ENCODE measurements around the gene CCNK. TPM values are rescaled to one million over a fixed set of nuclear protein-coding genes. Genes with fewer than 3 reads are reported as not detected.

Gene CCNK
- polyA plus RNA-seq, 2 of the 4 experiments (the other 2 are of a cell fraction), result 22.7 to 46.6 TPM

DNA sequence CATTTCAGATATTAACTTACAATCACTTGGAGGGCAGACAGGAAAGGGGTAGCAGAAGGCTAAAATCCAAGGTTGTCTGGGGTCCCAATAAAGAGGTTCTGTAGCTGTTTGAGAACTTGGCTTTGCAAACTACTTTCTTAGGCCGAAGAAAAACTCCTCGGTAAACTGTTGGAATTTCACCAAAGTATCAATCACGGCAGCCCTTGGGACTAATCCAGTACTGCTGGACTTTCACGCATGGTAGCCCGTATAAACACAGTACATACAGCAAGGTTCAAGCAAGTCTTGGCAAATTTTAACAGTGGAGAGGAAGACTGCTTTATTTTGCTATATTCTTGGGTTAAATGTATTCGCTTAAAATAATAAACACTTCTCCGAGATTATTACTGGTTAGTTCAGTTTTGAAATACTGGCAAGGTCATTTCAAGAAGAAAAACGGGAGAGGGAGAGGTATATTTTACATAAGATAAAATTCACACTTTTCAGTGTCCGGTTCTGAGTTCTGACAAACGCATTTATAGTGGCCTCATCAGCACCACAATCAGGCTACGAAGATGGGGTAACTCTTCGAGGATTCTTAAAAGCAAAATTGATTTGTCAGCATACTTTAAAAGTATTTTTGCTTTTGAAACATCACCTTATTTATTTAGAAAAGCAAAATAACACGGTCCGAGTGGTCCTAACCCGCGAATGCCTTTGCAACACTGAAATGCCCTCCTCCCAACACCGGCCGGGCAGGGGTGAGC lies 1.9 kb upstream of the CCNK start:
- peak overlapping the region; percentile 94 for H3K4me3 ChIP-seq
- peaks cover 28% of the 10 kb centered on the region for H3K4me1 ChIP-seq
- POLR2A ChIA-PET, result no interaction called here
- peak; percentile 84 for TF ChIP-seq MAFK (IDR thresholded peaks at IDR 0.05; ENCODE audit: partially characterized antibody)
- no peak for TF ChIP-seq PBX3 (IDR thresholded peaks at IDR 0.05)
- TF ChIP-seq POLR2AphosphoS2 (conservative IDR thresholded peaks at IDR 0.05; ENCODE audit: low read length), result no peak
- WGBS (ENCODE audit: missing lambda C conversion rate), result 37% methylated on average over 18 of the region's 18 CpGs
- FAIRE-seq (no peak), DNase-seq (ENCODE audit: low read depth in 1 of 2, low spot score in 1 of 2) (no peak), ATAC-seq (no peak)
- H3K9me3 ChIP-seq, result no peaks in the 10 kb centered on the region
- CTCF ChIA-PET, result interaction anchor here (0.6 kb wide), 2 partner anchors 38 to 554 kb away, joined by 3 to 5 read pairs; no protein-coding TSS in a partner anchor
- peak overlapping the region; percentile 83 for H3K4me2 ChIP-seq
- H3K27ac ChIP-seq, result peak overlapping the region; percentile 88 to 95

DNA sequence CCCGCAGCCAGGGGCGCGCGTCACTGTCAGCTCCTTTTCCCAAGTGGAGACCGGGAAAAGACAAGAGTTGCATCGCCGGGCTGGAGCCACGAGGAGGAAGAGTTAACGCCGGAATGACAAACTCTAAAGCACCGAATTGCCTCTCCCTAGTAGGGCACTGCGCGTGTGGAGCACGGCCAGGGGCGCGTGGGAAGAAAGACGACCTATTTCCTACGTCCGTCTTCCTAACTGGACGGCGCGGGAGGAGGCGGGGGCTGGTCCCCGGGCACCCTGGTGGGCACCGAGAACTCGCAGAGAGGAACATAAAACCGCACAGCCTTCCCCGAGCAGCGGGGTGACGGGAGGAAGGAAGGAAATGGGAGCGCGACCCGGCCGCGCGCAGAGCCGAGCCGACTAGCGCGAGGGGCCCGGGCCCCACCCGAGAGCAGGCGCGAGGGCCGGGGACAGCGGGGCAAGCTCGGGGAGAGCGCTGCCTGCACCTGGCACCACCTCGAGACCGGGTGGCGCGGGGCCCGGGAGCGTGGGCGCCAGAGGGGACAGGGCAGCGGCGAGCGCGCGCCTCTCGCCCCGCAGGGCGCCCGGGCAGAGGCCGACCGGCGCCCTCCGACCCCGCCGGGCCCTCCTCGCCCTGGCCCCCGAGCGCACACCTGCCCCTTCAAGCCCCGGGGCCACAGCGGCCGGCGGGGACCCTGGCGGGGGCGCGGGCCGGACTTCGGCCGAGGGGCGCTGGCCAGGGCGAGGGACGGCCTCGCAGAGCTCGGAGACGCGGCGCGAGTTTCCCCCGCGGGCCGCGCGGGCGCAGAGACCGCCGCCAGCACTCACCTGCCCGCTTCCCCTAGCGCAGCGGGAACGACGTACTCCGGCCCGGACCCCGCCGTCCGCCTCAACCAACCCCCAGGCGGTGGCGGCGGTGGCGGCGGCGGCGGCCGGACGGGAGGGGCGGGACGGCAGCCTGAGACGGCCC lies 1.0 kb upstream of the CCNK start, which contains the start of gene SETD3:
TSS of gene SETD3 (minus strand) at position 954 of the 964 bp plus-strand sequence. CDS start 15,054 bp downstream, outside the sequence.
- peak within 1 kb of the TSS; percentile 94 for H3K4me3 ChIP-seq
- 1% methylated on average over 32 of the region's 122 CpGs for WGBS (ENCODE audit: missing lambda C conversion rate)
- TF ChIP-seq JUN (IDR thresholded peaks at IDR 0.05) (0 out of 5 replicates have a peak, but pooled peaks of 1 of the 2 experiments have one; percentile 35), POLR2A (IDR thresholded peaks at IDR 0.05; ENCODE audit: low read length) (peak; percentile 50), MAX (IDR thresholded peaks at IDR 0.05) (peak; percentile 24; the same call in 1 of the 2 replicates), PHF8 (IDR thresholded peaks at IDR 0.05; ENCODE audit: borderline replicate concordance, low read depth) (0 out of 2 replicates have a peak, but pooled peaks have one; percentile 30), RFX5 (IDR thresholded peaks at IDR 0.05) (no peak)
- ATAC-seq (peak; percentile 4 to 33), DNase-seq (ENCODE audit: low read depth in 1 of 2, low spot score in 1 of 2) (peak; percentile 39 to 72), FAIRE-seq (no peak)
- peak within 1 kb of the TSS; percentile 86 for H3K4me2 ChIP-seq
- ChIA-PET POLR2A (interaction anchor here (0.5 to 1.5 kb wide), 21 partner anchors 8 to 425 kb away, joined by 3 to 34 read pairs (median 4); partner anchors contain the start of genes CCDC85C and CYP46A1), CTCF (interaction anchor here (0.6 to 1.5 kb wide), 4 partner anchors 14 to 128 kb away, joined by 3 to 5 read pairs (median 3); no protein-coding TSS in a partner anchor)
- peaks cover 28% of the 10 kb centered on the region for H3K4me1 ChIP-seq
- H3K27ac ChIP-seq, result peak within 1 kb of the TSS; percentile 88 to 96
- H3K9me3 ChIP-seq, result no peaks in the 10 kb centered on the region

DNA sequence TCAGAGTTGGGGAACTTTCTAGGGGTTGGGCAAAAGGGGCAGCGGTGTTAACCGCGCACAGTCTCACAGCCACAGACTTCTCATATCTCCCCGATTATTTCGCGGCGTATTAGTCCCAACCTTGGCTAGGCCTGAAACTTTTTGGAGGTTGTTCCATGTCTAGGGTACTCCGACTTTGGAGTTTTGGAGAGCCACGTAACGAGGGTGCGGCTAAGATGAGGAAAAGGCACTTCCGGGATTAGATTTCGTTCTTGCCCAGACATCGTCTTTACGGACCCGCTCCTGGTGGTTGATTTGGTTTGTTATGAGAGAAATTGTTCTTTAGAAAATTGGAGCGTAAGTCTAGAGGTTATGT lies 513 bp downstream of the CCNK start:
- Histone ChIP-seq H3K4me3 (peak overlapping the region; percentile 73), H3K27ac (peak overlapping the region; percentile 82 to 96), H3K4me1 (peaks cover 24% of the 10 kb centered on the region), H3K4me2 (peak overlapping the region; percentile 86), H3K9me3 (no peaks in the 10 kb centered on the region)
- ATAC-seq (peak in 1 of 2 experiments; percentile 7; a peak in 3 of 6 replicates), FAIRE-seq (no peak), DNase-seq (ENCODE audit: low read depth in 1 of 2, low spot score in 1 of 2) (peak; percentile 39 to 40)
- 1% methylated on average over 17 of the region's 17 CpGs for WGBS (ENCODE audit: missing lambda C conversion rate)
- POLR2A ChIA-PET, result interaction anchor here (1.0 to 1.5 kb wide), 4 partner anchors 9 to 22 kb away, joined by 5 to 34 read pairs (median 8); no protein-coding TSS in a partner anchor
- CTCF ChIA-PET, result interaction anchor here (1.4 to 1.5 kb wide), 2 partner anchors 12 kb away, joined by 3 to 5 read pairs; no protein-coding TSS in a partner anchor
- no peak for TF ChIP-seq JUN (IDR thresholded peaks at IDR 0.05)
- no peak for TF ChIP-seq RCOR1 (IDR thresholded peaks at IDR 0.05; ENCODE audit: low read depth, low read length)

DNA sequence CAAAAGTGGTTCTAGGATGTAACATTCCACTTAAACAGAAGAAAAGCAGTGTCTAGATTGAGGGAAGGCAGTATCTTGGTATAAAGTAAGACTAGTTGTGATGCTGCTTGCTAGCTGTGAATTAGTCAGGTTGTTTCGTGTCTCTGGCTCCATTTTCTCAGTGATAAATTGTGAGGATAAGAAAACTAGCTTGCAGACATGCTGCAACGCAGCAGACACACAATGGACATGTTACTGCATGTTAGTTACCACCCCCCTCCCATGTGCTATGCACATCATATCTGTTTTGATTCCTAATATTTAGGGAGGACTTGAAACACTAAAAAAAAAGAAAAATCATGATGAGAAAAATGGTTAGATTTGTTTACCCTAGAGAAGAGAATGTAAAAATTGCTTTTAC lies 2.9 kb downstream of the CCNK start:
- FAIRE-seq (no peak), DNase-seq (ENCODE audit: low read depth in 1 of 2, low spot score in 1 of 2) (no peak), ATAC-seq (no peak)
- ChIA-PET CTCF (interaction anchor here (1.2 kb wide), 1 partner anchor 11 kb away, joined by 3 read pairs; no protein-coding TSS in a partner anchor), POLR2A (no interaction called here)
- Histone ChIP-seq H3K4me3 (no peak overlapping the region), H3K27ac (no peak overlapping the region), H3K9me3 (no peaks in the 10 kb centered on the region), H3K4me2 (no peak overlapping the region), H3K4me1 (peaks cover 19% of the 10 kb centered on the region)
- no peak for TF ChIP-seq ATOH8 (CRISPR knock-in tag; IDR thresholded peaks at IDR 0.05; ENCODE audit: low read depth)
- 74% methylated on average over 2 of the region's 2 CpGs for WGBS (ENCODE audit: missing lambda C conversion rate)
